Activated CD8-positive, alpha-beta memory T cell treated with anti-CD3 and anti-CD28 coated beads, Interleukin-2, amount 50 U/mL, for 48 hours (primary cell): Measurements from ENCODE around the gene AGXT.

Experiments used
- DNase-seq: peaks from one replicate; pipeline ENCODE4 v3.0.0-alpha.2; 2020

Gene AGXT

DNA sequence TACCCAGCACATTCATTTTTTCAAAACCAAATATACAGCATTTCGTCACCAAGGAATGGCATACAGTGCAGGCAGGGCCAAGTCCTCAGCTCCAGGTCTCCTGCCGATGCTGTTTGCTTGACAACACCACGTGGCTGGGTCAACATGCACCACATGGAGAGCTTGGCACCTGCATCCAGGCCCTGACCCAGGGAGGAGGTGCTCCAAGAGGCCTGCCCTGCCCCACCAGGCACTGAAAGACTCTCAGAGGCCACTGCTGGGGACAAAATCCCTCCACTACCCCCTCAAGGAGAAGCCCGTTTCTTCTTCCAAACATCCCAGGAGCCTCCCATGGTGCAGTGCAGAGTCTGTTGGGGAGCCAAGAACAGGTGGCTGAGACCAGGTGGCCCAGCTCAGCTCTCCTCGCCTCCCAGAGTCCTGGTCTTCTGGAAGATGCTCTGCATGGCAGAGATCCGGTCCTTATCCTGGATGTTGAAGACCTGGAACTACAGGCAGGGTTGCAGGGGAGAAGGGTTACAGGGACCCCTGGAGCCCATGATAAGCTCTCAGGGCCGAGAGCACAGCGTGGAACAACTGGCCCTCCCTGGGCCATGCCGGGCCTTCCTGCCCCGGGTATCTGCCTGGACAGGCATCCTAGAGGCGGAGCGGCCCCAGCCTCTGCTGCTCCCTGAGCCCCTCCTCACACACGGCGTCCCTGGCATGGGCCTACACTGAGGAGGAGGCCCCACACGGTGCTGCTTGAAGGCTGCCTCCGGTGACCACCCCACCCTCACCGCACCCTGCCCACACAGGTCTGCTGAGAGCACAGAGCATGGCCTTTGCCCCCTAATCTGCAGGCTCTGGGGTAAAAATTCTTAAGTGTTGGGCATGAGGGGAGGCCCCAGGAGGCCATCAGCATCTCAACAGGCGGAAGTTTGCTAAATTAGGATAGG is 18.3 kb downstream of the AGXT start:
- no peak for DNase-seq

DNA sequence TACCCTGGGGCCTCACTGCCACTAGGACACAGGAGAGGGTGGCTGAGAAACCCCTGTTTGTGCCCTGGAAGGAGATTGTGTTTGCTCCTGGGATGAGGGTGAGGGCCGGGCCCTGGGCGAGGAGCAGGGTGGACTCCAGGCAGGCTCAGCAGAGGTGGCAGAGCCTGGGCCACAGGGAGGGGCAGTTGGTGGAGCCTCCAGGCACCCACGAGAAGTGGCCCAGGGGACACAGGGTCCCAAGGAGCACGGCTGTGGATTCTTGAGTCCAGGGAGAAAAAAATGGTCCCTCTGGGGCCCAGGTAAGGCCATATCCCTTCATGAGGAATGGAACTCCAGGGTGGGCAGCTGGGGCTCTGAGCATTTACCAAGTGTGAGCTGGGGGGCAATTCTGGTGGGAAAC is 19.0 kb downstream of the AGXT start:
- DNase-seq, result no peak

DNA sequence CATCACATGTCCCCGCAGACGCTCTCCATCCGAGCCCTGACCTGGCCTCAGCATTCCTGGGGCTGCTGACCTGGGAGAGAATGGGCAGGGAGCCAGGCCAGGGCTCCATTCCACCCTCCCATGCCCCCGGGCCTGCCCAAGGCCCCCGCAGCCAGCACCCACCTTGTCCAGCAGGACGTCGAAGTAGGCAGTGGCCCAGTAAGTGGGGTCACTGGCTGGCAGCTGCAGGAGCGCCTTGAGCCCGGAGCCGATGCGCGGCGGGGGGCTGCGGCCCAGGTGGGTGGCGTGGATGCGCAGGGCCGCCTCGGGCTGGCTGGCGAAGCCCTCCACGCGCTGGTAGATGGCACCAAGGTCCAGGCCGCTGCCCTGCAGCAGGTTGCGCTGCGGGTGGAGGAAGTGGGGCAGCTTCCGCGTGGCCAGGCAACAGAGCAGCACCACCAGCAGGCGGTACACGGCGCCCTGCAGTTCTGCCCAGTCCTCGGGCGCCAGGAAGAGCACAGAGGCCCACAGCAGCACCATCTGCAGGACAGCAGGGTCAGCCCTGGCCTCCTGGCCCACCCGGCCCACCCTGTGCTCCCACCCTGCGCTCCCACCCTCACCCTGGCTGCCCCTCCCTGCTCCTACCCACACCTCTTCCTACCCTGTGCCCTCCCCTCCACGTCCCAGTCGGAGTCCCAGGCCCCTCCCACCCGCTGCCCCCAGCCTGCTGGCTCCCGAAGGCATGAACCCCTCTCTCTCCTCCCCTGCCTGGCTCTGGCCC is 19.7 kb downstream of the AGXT start:
- DNase-seq, result no peak

DNA sequence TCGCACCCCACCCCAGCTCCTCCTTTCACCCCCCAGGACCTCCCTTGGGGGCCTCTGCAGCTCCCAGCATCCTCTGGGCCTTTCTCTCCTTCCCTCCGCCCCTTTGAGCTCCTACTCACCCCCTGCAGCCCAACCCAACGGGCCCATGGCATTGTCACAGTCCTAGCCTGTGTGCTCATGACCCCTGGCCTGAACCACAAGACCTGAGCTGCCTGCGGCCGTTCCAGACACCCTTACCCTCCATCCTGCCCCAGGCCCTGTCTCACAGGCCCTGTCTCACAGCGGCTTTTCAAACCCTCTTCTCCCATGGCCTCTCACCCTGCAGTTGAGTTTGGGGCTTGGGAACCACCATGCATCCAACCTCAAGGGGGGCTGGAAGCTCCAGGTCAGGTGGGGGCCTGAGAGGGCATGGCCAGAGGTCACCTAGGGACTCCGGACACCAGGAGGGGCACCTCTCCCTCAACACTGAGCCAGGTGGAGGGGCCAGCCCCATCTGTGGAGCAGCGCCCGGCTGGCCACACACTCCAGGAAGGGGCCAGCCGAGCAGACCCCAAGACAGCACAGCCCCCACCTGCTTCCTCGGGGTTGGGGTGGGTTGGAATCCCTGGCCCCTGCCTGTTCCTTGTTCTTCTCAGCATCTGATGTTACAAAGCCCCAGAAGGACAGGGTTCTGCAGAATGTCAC is 20.4 kb downstream of the AGXT start:
- DNase-seq, result no peak

DNA sequence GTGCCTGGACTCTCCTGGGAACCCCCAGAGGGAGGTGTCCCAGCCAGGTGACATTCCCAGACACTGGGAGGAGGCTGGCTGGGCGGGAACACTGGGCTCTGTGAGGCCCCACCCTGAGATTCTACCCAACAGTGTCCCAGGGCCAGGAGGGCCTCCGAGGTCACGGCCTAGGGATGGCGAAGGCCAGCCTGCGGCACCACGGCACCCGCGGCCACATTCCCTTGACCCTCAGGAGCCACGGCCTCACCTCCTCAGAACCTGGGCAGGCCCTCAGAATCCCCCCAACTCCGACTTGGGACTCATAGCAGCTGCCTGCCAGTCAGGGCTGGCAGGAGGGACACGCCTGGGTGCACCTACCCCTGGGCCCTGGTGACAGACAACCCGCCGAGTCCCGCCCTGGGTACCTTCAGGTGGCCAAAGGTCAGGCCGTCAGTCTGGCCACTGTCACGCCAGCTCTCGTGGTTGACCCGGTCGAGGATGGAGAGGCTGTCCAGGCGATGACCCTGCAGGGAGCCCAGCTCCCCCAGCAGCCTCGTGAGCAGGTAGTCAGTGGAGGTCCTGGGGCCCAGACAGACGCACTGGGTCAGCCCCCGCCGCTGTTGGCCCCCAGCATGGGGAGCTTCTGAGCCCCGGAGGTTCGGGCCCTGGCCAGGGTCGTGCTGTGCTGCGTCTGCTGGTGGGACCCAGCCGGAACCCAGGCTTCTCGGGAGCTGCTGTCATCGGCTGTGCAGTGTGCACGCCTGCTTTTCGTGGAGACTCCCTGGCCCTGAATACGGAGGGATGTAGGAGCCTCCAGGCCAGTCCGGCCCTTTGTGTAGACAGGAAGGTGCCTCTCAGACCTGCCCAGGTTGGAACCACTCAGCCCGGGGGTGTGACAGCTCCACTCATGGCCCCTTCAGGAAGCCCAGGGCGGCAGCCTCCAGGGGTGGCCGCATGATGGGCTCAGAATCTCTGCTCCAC is 21.3 kb downstream of the AGXT start:
- no peak for DNase-seq

DNA sequence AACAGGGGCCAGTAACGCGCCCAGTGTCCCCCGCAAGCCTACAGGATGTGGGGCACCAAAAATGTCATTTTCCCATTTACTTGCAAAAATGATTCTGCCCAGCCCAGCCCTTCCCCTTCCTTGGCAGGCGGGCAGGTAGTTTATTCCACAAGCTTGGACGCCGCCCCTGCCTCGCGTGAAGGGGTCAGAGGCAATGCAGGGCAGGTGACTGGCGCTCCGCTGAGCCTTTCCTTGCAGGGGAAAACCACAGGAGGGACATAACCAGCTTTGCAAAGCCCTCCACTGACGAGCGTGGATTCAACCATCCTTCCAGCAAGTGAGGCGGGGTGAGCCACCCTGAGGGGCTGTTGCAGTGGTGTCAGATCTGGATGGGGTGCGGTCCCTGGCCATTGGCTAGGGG is 22.1 kb downstream of the AGXT start:
- no peak for DNase-seq

DNA sequence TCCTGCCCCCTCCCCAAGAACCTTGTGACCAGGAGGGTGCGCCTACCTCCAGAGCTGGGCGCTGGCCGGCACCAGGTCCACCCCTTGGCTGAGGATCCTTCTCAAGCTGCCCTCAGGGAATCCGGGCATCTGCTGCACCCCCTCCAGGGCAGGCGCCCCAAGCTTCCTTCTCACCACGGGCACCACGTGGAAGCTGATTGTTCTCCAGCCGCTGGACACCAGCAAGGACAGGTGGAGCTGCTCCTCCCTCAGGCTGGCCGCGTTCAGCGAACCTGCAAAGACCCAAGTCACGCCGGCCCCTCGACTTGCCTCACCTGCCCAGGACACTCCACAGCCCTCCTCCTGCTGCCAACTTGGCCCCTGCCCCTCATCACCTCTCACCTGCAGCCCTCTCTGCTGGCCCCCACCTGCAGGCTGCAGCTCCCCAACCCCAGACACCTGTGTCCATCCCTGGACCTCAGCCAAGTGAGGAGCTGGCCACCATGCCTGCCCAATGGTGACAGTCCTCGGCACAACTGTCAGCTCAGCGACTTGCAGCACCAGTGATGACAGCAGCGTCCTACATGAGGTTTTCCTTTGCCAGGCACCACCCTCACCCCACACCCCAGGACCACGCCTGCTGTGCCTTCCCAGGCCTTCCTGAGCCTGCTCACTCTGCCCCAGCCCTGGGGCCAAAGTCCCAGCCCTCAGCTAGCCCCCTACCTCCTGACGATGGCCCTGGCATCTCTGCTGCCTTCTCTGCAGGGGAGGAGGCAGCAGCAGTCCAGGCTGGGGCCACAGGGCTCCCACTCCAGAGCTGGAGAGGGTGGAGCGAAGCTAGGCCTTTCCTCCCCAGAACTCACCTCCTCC is 23.1 kb downstream of the AGXT start:
- no peak for DNase-seq

DNA sequence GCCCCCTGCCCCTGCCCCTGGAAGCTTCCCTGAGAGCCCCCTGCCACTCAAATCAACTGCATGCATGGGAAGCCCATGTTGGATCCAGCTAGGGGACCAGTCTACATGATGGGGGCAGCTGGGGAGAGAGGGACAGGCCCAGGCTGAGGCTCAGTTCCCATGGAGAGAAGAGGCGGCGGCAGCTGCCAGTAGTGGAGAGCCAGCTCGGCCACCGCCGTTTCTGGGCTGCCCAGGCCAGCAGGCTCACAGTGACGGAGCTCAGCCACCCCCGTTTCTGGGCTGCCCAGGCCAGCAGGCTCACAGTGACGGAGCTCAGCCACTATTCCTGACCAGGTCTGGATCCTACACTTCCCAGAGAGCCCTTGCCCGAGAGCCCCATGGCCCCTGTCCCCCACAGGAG is 23.7 kb downstream of the AGXT start:
- DNase-seq, result no peak

DNA sequence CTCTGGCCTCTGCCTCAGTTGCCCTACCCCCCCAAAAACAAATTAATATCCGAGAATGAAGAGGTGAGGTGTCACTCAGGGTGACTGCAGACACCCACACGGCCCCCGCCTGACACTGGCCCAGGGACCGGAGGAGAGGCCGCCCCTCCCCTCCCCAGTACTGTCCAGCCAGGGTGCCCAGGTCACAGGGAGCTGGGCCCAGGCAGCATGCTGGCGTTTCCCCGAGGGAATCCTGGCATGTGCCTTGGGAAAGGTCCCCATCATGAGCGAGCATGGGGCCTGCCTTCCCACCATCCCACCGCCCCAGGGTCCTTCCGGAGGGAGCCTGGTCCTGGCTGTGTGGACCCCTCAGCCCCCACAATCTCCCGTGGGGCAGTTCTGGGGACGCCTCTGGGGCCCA is 24.3 kb downstream of the AGXT start:
- no peak for DNase-seq

DNA sequence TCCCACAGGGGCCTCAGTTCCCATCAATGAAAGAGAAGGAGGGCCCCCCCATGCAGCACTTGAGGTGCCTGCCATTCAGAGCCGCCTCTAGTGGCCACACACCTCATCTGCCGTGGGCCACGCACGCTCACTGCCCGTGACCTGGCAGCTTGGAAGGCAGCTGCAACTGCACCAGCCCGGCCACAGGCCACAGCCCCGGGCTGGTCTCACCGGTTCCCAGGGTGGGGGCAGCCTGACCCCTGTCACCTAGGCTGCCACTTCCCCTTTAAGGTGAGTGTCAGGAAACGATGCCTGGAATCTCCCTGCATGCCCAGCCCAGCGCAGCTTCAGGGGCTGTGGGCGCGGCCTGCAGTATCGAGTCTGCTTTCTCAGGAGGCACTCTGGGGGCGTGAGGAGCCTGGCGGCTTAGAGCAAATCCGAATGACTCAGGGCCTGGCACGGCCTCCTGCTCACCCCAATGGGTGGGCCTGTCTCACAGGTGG is 24.8 kb downstream of the AGXT start:
- DNase-seq, result peak; percentile 86

DNA sequence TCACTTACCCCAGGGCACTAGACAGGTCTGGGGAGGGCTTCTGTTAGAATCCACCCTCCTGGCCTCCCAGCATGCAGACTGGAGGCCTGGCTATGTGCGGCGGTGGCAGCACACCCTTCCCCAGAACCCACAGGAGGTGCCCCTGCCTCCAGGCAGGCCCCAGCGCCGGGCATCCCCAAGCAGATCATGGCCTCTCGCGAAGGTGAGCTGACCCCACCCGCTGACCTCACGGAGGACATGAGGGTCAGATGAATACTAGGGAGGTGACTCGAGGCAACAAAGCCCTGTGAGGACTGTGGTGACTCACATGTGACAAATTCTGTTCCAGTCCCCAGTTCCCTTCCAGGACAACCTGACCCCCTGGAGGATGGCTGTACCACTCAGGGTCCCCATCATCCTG is 25.4 kb downstream of the AGXT start:
- no peak for DNase-seq

DNA sequence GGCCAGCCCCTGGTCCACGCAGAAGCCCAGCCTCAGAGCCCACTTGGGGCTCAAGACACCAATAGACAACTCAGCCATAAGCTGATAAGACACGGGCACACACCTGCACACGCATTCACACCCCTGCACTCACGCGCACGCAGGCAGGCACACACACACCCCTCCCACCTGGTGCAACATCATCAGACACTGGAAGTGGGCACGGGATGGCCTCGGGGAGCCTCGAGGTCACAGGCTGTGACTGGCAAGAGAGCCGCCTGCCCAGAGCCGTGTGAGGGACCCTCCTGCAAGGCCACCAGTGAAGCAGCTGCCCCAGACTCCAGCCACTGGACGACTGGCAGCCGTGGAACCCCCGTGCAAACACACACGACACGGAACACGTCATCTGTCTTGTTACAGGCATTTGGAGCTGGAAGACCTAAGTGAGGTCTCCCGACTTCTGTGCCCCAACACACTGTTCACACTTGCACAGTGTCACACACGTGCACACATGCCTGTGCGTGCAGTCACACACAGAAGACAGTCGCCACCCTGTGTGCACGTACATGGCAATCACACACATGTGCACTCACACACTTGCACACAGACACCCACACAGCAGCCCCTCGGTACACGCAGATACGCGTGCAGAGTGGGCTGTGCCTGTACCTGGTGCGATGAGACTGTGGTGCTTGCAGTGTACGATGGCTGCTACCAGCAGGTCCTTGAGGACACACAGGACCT is 26.4 kb downstream of the AGXT start:
- DNase-seq, result no peak

DNA sequence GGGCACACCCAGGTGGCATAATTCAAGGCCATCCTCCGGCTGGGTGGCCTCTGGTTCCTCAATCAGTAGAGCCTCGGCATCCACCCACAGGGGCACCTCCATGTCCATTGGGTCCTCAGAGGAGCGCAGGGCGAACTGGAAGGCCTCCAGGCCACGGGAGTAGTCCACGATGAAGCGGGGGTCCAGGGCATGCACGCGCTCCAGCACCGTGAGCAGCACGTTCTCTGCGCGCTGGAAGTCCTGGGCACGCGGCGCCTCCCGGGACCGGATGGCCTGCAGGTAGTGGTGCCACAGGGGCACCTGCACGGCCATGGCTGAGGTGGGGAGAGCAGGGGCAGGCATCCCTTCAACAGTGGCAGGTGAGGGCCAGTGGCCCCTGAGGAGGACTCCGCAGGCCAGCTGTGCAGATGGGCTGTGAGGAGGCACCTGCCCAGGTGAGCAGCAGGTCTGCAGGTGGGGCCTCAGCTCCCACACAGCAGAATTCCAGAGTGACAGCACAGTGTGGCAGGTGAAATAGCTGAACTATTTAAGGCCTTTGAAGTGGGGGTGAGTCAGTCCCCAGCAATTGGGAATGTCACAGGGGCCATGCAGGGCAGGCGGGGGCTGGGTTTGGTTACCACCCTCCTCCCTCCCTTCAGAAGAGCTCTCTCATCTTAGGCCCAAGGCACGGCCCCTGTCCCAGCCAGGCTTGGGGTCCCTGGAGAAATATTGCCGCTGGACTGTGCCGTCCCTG is 27.2 kb downstream of the AGXT start, which contains the start of gene MAB21L4:
MAB21L4 (minus strand) TSS at position 501 of the 733 bp plus-strand sequence; CDS start at position 342, 159 bp downstream.
- DNase-seq, result no peak

DNA sequence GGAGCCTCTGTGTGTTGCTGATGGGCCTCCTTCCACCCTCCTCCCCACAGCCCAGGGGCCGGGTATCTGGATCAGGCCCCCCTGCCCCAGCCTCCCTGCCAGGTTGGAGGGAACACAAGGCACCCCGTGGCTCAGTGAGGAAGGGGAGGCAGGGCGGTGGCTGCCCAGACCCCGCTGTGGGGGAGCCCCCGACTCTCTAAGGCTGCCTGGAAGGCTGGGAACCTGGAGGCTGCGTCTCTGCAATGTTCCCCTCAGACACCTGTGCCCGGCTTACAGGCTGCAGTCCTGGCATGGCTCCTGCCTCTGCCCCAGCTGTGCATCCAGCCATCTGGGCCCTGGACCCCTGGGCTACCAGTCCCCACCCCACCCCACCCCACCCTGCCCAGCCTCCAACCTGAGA is 27.8 kb downstream of the AGXT start:
- no peak for DNase-seq

GRCh38 chr2:240896871-240897692 is 28.5 kb downstream of the AGXT start:
- DNase-seq, result no peak

DNA sequence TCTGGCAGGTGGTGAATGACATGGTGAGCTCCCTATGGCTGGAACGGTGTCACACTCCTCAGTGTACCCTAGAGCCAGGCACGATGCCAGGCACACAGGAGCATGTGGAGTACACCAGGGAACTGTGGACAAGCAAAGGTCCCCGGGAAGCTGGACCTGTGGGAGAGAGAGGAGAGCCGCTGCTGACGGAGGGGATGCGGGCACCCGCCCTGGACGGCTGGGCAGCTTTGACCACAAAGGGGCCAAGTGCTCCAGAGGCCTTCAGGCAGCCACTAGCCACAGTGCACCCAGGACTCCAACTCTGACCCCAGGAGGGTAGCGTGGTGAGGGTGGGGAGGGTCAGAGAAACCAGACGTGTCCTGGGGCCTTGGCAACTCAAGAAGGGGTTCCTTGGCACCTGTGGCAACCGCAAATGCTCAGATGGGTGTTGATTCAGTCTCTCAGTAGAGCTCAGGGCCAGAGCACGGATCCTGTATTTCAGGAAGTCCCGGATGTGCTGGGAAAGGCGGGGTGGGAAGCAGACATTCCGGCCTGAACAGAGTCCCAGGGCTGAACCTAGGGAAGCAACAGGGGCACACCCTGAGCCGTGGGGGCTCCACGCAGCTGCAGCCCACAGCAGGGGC is 29.6 kb downstream of the AGXT start:
- no peak for DNase-seq

DNA sequence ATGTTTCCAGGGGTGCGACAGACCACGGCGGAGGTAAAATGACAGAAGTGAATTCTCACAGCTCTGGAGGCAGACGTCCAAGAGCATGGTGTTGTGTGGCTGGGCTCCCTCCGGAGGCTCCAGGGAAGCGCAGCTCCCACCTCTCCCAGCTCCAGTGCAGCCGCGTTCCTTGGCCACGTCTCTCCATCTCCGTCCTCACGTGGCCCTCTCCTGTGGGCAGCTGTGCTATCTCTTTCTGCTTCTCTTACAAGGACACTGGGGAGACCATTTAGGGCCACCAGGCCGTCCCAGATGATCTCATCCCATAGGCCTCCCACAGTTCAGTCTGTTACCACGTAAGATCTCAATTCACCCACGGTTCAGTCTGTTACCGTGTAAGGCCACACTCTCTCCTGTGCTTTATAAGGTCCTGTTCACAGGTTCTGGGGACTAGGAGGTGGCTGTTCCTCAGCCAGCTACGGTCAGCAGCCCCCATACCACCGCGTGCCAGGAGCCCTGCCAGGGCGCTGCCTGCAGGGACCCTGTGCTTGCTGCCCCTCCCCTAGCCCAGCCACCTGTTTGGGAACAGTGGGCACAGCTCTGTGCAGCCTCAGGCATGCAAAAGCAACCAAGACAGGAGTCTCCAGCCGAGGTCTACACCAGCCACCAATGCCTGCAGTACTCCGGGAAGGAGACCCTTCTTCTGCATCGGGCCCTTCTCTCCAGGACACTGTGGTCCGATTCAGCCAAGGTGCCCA is 30.3 kb downstream of the AGXT start:
- DNase-seq, result no peak

- DNase-seq, result no peak
Measured at GRCh38 chr2:240899468-240899865, 30.8 kb downstream of the AGXT start.
